ENCODE data around the gene GABRA5. TPM values are rescaled to one million over a fixed set of nuclear protein-coding genes. Genes with fewer than 3 reads are reported as not detected.
"Not testable (repeated sequence)": the region's sequence is repeated elsewhere in the genome, so short reads cannot be mapped to it uniquely, and the experiment has no call there.

Gene GABRA5
- 0.62 TPM for total RNA-seq

GRCh38 chr15:26866298-26867199, at the start of gene GABRA5:
TSS of gene GABRA5 (plus strand) at chr15:26867062. CDS start at chr15:26869249, 2,187 bp downstream.
- DNase-seq: peak; percentile 83

DNA sequence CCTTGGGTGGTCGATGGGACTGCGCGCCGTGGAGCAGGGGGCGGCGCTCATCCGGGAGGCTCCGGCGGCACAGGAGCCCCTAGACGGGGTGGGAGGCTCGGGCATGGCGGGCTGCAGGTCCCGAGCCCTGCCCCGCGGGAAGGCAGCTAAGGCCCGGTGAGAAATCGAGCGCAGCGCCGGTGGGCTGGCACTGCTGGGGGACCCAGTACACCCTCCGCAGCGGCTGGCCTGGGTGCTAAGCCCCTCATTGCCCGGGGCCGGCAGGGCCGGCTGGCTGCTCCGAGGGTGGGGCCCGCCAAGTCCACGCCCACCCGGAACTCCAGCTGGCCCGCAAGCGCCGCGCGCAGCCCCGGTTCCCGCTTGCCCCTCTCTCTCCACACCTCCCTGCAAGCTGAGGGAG, 35.7 kb upstream of the GABRA5 start:
- not testable (repeated sequence) for DNase-seq

GRCh38 chr15:26831951-26832350, 34.9 kb upstream of the GABRA5 start:
- DNase-seq: no peak

GRCh38 chr15:26838742-26839460, 28.0 kb upstream of the GABRA5 start:
- DNase-seq: peak; percentile 2

GRCh38 chr15:26841514-26841913, 25.3 kb upstream of the GABRA5 start:
- no peak for DNase-seq

- DNase-seq: no peak
Measured at GRCh38 chr15:26841941-26842340, 24.9 kb upstream of the GABRA5 start.

GRCh38 chr15:26842391-26842790, 24.5 kb upstream of the GABRA5 start:
- DNase-seq: peak; percentile 3

DNA sequence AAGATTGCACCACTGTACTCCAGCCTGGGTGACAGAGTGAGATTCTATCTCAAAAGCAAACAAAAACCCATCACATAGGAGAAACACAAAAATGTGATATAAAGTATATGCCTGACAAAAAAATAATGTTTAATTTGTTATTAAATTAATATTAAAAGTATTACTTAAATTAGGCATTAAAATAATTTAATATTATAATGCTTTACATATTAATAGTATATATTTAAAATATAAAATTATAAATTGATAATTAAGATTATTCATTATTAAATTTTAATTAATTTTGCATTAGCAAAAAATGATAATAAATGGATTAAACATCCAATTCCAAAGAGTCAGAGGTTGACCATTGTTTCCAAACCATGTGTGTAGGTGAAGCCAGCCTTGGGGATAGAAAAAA, 22.0 kb upstream of the GABRA5 start:
- DNase-seq: no peak

GRCh38 chr15:26848498-26848897, 18.4 kb upstream of the GABRA5 start:
- no peak for DNase-seq

DNA sequence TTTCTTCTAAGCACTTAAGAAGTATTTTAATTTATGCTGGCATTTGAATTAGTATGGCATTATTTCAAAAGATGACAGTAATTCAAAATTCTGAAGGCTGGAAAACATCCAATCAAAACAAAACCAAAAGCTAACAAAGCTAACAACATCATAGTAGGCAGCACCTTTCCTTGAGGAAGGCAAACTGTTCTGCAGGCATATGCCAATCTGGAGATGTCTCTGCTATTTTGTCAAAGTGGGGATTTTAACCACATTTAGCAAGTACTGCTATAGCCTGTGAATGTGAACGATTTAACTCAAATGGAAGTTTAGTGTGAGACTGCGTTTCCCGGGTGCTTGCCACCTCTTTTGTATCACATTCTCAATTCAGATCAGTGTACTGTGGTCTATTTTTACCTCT, 16.7 kb upstream of the GABRA5 start:
- no peak for DNase-seq

GRCh38 chr15:26852980-26853379, 13.9 kb upstream of the GABRA5 start:
- no peak for DNase-seq

DNA sequence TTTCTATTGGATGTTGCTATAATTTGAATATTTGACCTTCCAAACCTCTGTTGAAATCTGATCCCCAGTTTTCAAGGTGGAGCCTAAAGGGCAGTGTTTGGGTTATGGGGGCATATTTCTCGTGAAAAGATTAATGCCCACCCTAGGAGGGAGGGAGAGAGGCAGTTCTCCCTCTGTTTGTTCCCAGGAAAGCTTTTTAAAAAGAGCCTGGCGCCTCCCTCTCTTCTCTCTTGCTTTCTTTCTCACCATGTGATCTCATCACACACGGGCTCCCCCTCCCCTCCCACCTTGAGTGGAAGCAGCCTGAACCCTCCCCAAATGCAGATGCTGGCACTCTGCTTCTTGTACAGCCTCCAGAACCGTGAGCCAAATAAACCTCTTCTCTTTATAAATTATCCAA, 12.4 kb upstream of the GABRA5 start:
- no peak for DNase-seq

DNA sequence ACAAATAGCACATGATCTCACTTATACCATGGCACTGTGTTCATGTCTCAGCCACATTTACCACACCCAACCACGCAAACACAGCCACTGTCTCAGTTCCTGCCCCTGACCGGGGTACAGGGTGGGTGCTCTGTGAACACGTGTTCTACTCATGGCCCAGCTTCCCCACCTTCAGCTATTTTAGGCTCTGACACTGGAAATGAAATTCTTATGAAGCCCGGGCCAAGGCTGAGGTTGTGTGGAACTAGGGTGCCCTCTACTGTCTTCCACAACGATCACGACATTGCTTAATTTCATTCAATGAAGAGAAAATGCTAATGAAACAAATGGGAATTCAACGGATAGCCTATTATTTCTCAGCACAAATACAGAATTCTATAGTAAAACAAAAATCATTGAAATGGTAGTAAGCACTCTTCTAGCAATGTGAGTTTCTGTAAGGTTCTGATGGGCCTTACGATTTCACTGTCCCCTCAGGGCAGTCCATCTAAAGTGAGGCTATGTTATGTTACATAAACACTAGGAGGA, 2.1 kb upstream of the GABRA5 start:
- DNase-seq: peak; percentile 87

GRCh38 chr15:26867200-26868007, 542 bp downstream of the GABRA5 start:
- no peak for DNase-seq

- DNase-seq: no peak
Measured at GRCh38 chr15:26868029-26868685, 1.3 kb downstream of the GABRA5 start.

GRCh38 chr15:26869628-26870027, 2.8 kb downstream of the GABRA5 start:
- DNase-seq: no peak

DNA sequence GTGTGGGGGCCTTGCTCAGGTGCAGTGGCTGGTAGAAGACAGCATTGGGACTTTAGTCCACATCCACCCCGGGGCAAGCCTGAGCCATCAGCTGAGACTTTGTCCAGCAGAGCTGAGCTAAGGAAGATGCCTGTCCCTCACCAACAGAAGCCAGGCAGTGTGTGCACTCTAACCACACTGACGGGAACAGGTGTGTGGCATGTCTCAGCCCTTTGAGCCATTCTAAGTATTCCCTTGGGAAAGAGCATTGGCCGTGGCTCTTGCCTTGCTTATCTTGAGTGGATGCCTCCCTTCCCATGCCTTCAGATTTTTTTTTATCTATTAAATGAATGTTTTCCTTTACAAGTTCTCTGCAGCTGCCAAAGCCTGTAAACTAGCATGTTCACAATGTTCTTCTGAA, 3.5 kb downstream of the GABRA5 start:
- DNase-seq: peak; percentile 68

DNA sequence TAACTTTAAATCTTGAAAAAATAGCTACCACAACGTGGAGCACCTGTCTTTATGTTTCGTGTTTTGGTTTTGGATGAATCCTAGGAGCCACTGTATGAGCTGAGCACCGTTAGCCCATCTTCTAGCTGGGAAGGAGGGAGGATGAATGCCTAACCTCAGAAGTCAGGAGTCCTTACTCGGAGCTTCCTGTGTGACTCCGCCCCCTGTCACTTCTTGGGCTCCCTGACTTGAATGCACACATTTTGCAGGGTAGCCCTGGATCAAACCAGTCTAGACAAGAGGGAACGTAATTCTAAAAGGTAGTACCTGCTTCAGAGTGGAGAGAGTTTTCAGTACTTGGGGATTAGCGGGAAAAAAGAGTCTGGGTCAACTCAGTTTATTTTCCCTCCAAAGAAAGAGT, 5.3 kb downstream of the GABRA5 start:
- DNase-seq: no peak

DNA sequence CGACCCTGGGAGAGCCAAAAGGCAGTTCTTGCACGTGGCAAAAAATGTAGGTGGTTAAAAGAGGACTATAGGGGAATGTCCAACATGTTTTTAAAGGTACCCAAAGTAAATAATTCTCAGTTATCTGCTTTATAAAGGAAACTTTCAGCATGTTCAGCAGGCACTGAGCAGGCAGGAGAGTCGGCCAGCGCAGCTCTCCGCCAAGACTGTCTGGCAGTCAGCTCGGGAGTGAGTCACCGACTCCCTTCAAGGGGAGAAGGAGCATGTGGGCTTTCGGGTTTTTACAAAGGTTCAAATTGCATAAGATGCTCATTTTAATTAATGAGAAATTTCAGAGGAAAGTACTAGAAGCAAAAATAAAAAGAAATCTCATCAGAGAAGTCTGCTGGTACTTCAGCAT, 7.0 kb downstream of the GABRA5 start:
- DNase-seq: no peak

GRCh38 chr15:26874774-26875475, 8.1 kb downstream of the GABRA5 start:
- DNase-seq: no peak

DNA sequence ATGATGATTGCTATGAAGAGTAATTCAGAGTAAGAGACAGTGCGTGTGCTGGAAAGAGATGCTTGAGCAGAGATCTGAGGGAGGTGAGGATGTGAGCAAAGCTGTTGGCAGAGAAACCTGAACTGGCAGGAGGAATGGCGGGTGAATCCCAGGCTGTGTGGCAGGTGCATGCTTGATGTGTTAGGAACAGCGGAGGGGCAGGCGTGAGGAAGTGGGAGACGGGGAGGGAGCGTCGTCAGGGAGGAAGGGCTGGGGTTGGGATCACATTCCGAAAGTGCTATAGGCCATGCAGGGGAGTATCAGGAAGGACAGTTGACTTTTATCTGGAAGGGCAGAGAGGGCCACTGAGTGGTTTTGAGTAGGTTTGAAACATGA, 8.6 kb downstream of the GABRA5 start:
- DNase-seq: no peak
